Ascending aorta (tissue), 2 donors: Measurements from ENCODE around the gene ARHGEF7. TPM values are rescaled to one million over a fixed set of nuclear protein-coding genes. Genes with fewer than 3 reads are reported as not detected.
"Not testable (repeated sequence)": the region's sequence is repeated elsewhere in the genome, so short reads cannot be mapped to it uniquely, and the experiment has no call there.

ENCODE experiments used
- DNase-seq, 2 donors: peaks; one replicate each; pipeline ENCODE4 v3.0.0-alpha.2; 2019; ENCODE audit warnings: low spot score in 2 of 2
- H3K27ac ChIP-seq, 2 donors: fragments of 200-600 bp; sonication (generic); one replicate each; pipeline ENCODE4 v1.5.1; 2016 to 2017; ENCODE audit warnings: mild to moderate bottlenecking in 1 of 2
- H3K27me3 ChIP-seq: fragments of 200-600 bp; sonication (generic); one replicate; pipeline ENCODE4 v1.5.1; 2017
- H3K36me3 ChIP-seq, 2 donors: fragments of 200-600 bp; sonication (generic); one replicate each; pipeline ENCODE4 v1.5.1; 2016
- H3K4me1 ChIP-seq, 2 donors: fragments of 200-600 bp; sonication (generic); one replicate each; pipeline ENCODE4 v1.5.1; 2016 to 2017; ENCODE audit warnings: mild to moderate bottlenecking in 1 of 2
- H3K4me3 ChIP-seq, 2 donors: fragments of 200-600 bp; sonication (generic); one replicate each; pipeline ENCODE4 v1.5.1; 2016 to 2017; ENCODE audit warnings: mild to moderate bottlenecking in 1 of 2
- H3K9me3 ChIP-seq, 2 donors: fragments of 200-600 bp; sonication (generic); one replicate each; pipeline ENCODE4 v1.5.1; 2016
- CTCF ChIP-seq, 3 experiments: fragments of 200-600 bp in 2 of 3; fragments of 450-650 bp in 1 of 3; sonication (generic) in 2 of 3; IDR thresholded peaks; one replicate each; pipeline ENCODE4 v1.5.1; 2016 to 2019; ENCODE audit warnings: antibody characterized with exemption in 3 of 3, mild to moderate bottlenecking in 1 of 3, moderate library complexity in 1 of 3
- intact Hi-C: fragments of 100-400 bp; cut with DNase I; formaldehyde crosslinking; loops from one replicate; pipeline ENCODE4 v1.15.1; 2023
- total RNA-seq: library from RNA; depleted of rRNA; stranded (reverse); fragments of >200 nt; gene quantifications from one replicate; pipeline ENCODE4 v1.1.0, GENCODE V29; 2016

The ARHGEF7 gene
- total RNA-seq, 1 donor from 2014 or later, result 32.2 TPM

- H3K36me3 ChIP-seq, result peaks cover 19 to 45% of the 10 kb centered on the region in 2 donors
- H3K4me1 ChIP-seq, result peaks cover 0 to 27% of the 10 kb centered on the region in 2 donors
- no peak for DNase-seq
Observed at GRCh38 chr13:111252446-111253364, 137.6 kb downstream of the ARHGEF7 start.

GRCh38 chr13:111253365-111253872 lies 138.3 kb downstream of the ARHGEF7 start:
- Histone ChIP-seq H3K9me3 (no peaks in the 10 kb centered on the region), H3K27ac (peak overlapping the region; percentile 30 to 59), H3K4me3 (no peak overlapping the region), H3K27me3 (no peaks in the 10 kb centered on the region), H3K36me3 (peaks cover 25 to 45% of the 10 kb centered on the region in 2 donors), H3K4me1 (peaks cover 0 to 23% of the 10 kb centered on the region in 2 donors)
- DNase-seq, result no peak
- TF ChIP-seq CTCF (IDR thresholded peaks at IDR 0.05), result no peak
- intact Hi-C loops, result no loop called here

More at GRCh38 chr13:111252446-111253364, 137.6 kb downstream of the ARHGEF7 start:
- H3K27ac ChIP-seq, result peak overlapping the region; percentile 30 to 61
- TF ChIP-seq CTCF (IDR thresholded peaks at IDR 0.05), result no peak
- intact Hi-C loops, result no loop called here
- no peaks in the 10 kb centered on the region for H3K27me3 ChIP-seq
- H3K9me3 ChIP-seq, result no peaks in the 10 kb centered on the region
- no peak overlapping the region for H3K4me3 ChIP-seq

DNA sequence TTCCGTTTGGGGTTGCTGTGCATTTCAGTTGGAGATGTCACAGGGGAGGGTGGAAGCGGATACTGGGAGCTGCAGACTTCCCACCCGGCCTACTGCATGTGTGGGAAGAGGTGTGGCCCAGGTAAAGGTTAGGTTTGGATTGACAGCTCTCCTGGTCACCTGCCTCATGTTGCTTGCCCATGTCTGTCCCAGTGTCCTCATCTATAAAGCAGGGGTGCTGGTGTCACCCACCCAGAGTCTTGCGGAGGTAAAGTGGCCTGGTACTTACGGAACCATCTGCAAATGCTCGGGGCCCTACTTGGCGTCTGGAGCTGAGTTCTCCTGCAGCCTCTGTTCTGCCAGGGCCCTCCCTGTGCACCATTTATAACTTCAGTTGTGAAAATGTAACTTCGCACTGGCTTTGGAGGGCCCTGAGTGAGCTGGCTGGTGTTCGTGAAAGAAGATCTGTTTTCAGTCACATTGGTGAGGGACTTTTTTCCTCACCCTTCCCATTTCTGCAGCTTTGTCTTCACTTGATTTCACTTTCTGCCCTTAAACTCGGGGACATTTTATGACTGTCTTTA lies 140.2 kb downstream of the ARHGEF7 start:
- intact Hi-C loops, result no loop called here
- Histone ChIP-seq H3K27me3 (no peaks in the 10 kb centered on the region), H3K27ac (no peak overlapping the region), H3K9me3 (no peaks in the 10 kb centered on the region), H3K4me1 (peaks cover 0 to 20% of the 10 kb centered on the region in 2 donors), H3K4me3 (no peak overlapping the region), H3K36me3 (peaks cover 29 to 55% of the 10 kb centered on the region in 2 donors)
- TF ChIP-seq CTCF (IDR thresholded peaks at IDR 0.05), result no peak
- no peak for DNase-seq

GRCh38 chr13:111256458-111256857 lies 141.3 kb downstream of the ARHGEF7 start:
- Histone ChIP-seq H3K27me3 (no peaks in the 10 kb centered on the region), H3K36me3 (peaks cover 18 to 47% of the 10 kb centered on the region in 2 donors), H3K27ac (no peak overlapping the region), H3K4me1 (peaks cover 0 to 20% of the 10 kb centered on the region in 2 donors), H3K9me3 (no peaks in the 10 kb centered on the region), H3K4me3 (no peak overlapping the region)
- TF ChIP-seq CTCF (IDR thresholded peaks at IDR 0.05), result no peak
- DNase-seq, result no peak
- intact Hi-C loops, result no loop called here

GRCh38 chr13:111256946-111257345 lies 141.8 kb downstream of the ARHGEF7 start:
- H3K36me3 ChIP-seq, result peaks cover 18 to 44% of the 10 kb centered on the region in 2 donors
- H3K27ac ChIP-seq, result no peak overlapping the region
- TF ChIP-seq CTCF (IDR thresholded peaks at IDR 0.05), result no peak
- H3K4me1 ChIP-seq, result peaks cover 0 to 16% of the 10 kb centered on the region in 2 donors
- H3K9me3 ChIP-seq, result no peaks in the 10 kb centered on the region
- no peak for DNase-seq
- intact Hi-C loops, result no loop called here
- no peaks in the 10 kb centered on the region for H3K27me3 ChIP-seq
- no peak overlapping the region for H3K4me3 ChIP-seq

DNA sequence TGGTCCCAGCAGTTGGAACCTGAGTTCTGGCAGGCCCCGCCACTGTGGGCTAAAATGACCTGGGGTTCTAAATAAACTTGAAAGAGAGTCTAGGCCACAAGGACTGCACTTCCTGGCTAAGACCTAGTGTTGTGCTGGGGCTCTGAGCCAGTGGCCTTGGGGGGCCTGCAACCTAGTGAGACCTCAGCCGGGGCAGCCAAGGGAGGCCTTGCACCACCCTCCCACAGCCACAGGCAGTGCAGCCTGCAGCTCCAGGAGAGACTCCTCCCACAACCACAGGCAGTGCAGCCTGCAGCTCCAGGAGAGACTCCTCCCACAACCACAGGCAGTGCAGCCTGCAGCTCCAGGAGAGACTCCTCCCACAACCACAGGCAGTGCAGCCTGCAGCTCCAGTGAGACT lies 142.8 kb downstream of the ARHGEF7 start:
- intact Hi-C loops, H3K27ac ChIP-seq, H3K27me3 ChIP-seq, H3K4me1 ChIP-seq, H3K9me3 ChIP-seq, H3K4me3 ChIP-seq, DNase-seq: not testable (repeated sequence)
- H3K36me3 ChIP-seq, result peaks cover 18 to 45% of the 10 kb centered on the region in 2 donors
